ENCODE measurements around the gene MED1.

Gene MED1

DNA sequence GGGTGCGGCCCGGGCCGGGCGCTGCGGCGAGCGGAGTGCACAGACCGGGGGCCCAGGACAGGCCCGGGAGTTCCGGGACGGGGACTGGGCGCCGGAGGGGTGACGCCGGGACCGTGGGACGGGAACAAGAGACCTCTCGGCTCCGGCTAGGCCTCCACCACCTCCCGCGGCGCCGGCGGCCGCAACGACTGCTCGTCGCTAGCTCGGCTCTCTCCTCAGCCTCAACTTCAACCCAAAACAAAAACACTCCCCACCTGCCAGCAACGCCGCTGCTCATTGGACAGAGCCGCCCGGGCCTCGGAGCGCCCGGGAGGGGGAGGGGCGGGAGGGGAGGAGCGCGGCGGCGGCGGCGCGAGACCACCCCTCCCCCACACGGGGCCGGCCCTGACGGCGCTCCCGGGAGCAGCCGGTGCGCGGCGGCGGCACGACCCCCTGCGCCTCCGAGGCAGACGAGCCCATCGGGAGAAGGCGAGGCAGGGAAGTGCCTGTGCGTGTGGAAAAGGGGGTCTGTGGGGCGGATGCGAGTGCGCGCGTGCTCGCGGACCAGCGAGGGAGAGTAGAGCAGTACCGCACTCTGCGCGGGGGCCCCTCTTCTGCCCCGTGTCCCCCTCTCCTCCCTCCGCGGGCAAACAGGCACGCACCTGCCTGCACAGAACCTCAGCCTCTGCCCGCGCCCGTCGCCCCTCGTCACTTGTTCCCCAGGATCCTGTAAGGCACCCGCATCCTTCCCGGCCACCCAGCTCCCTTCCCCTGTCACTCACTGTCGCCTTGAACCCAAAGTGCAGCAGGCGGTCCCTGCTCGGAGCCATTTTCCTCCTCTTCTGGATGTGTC, 49.4 kb downstream of the MED1 start, which contains the start of gene FBXL20:
TSS of gene FBXL20 (minus strand) at position 215 of the 832 bp plus-strand sequence. CDS start 224 bp downstream, outside the sequence.
- peak; percentile 92 for DNase-seq (ENCODE audit: low read depth)
- peak within 1 kb of the TSS; percentile 87 for H3K4me3 ChIP-seq (ENCODE audit: low read depth, low read length)
- TF ChIP-seq, protein P1, sequence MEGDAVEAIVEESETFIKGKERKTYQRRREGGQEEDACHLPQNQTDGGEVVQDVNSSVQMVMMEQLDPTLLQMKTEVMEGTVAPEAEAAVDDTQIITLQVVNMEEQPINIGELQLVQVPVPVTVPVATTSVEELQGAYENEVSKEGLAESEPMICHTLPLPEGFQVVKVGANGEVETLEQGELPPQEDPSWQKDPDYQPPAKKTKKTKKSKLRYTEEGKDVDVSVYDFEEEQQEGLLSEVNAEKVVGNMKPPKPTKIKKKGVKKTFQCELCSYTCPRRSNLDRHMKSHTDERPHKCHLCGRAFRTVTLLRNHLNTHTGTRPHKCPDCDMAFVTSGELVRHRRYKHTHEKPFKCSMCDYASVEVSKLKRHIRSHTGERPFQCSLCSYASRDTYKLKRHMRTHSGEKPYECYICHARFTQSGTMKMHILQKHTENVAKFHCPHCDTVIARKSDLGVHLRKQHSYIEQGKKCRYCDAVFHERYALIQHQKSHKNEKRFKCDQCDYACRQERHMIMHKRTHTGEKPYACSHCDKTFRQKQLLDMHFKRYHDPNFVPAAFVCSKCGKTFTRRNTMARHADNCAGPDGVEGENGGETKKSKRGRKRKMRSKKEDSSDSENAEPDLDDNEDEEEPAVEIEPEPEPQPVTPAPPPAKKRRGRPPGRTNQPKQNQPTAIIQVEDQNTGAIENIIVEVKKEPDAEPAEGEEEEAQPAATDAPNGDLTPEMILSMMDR (IDR thresholded peaks at IDR 0.05; ENCODE audit: insufficient read depth, low read depth, low read length, missing control alignments) = no peak

DNA sequence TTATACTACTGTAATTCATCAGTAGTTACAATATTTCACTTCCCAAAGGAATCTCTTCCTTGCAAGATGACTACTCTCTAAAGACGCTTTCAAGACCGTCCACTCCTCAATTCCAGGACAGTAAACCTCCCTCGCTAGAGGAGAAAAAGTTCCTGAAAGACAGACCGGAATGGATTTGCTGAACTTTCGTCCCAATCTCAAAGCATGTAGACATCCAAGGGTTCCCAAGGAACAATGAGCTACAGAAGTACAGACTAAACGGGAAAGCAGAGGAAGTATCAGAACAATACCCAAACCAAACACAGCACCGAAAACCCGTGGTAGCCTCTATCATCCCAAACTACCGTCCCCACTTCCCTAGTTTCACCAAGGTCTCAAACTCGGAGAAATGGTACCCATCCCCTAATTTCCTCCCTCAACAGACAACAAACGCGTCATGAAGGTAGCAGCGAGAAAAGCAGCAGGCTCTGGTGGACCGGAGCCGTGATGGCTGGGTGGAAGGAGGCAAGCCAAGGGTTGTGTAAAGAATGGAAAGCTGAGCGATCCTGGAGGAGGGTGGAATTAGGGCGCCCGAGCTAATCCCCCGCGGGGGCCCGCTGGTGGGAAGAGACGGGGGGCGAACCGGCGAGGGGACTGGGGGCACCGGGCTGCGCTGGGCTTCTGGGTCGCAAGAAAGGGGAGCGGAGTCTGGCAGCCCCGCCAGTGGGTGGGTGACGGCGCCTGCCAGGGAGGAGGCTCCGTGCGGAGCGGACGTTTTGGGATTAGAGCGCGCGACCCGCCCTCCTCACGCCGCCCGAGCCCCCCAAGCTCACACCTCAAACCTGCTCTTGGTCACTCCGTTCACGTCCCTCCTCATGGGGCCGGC, 50.3 kb downstream of the MED1 start:
- TF ChIP-seq, protein P1 (IDR thresholded peaks at IDR 0.05; ENCODE audit: insufficient read depth, low read depth, low read length, missing control alignments) = no peak
- peak overlapping the region; percentile 87 for H3K4me3 ChIP-seq (ENCODE audit: low read depth, low read length)
- DNase-seq (ENCODE audit: low read depth) = no peak

DNA sequence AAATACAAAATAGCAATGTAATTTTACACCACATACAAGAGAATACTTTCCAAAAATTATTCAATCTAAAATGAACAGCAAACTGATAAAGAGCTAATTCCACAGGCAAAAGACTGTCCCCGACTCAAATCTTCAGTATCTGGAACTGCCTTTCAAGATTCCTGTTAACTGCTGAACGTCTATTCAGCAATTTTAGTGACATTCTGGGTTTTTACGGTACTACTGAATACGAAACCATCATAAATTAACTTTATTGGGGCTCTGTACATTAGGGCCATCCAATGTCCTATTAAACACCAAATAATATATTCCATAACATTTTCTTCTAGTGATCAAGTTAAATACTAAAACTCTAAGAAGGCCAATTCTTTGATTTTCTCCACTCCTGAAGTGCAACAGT, 51.3 kb downstream of the MED1 start:
- TF ChIP-seq, protein P1 (IDR thresholded peaks at IDR 0.05; ENCODE audit: insufficient read depth, low read depth, low read length, missing control alignments) = no peak
- no peak overlapping the region for H3K4me3 ChIP-seq (ENCODE audit: low read depth, low read length)
- no peak for DNase-seq (ENCODE audit: low read depth)

DNA sequence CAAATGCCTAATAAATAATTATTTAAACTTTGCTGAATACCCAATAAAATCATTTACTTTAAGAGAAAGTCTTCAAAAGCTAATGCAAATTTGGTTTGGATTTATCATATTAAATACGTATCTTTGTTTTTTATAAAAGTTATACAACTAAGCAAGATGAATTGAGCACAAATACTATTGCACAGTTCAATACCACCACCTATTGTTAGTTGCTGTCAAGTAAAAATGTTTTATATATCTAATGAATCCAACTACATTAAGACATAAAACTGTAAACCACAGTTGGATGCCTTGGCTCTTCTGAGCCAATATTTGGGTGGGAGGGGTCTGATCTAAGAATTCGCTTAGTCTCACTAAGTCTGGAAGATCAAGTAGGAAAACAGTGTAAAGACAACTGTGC, 57.3 kb downstream of the MED1 start:
- no peak for DNase-seq (ENCODE audit: low read depth)
- TF ChIP-seq, protein P1 (IDR thresholded peaks at IDR 0.05; ENCODE audit: insufficient read depth, low read depth, low read length, missing control alignments) = no peak
- no peak overlapping the region for H3K4me3 ChIP-seq (ENCODE audit: low read depth, low read length)

DNA sequence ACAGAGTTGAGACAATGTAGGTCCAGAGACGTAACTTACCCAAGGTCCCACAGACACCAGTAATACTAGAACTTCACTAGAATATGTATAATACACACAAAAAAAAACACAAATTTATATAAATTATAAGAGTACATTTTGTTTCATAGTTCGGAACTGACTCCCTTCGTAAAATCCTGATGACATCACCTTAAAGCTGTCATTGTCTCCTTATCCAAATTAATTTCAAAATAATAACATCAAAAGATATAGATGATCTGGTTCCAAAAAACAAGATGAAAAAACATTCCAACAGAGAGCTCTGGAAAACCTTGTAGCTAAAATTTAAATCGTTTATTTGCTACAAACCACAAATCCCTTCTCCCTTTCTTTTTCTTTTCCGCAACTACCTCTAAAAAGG, 59.6 kb downstream of the MED1 start:
- TF ChIP-seq, protein P1 (IDR thresholded peaks at IDR 0.05; ENCODE audit: insufficient read depth, low read depth, low read length, missing control alignments) = no peak
- no peak for DNase-seq (ENCODE audit: low read depth)

DNA sequence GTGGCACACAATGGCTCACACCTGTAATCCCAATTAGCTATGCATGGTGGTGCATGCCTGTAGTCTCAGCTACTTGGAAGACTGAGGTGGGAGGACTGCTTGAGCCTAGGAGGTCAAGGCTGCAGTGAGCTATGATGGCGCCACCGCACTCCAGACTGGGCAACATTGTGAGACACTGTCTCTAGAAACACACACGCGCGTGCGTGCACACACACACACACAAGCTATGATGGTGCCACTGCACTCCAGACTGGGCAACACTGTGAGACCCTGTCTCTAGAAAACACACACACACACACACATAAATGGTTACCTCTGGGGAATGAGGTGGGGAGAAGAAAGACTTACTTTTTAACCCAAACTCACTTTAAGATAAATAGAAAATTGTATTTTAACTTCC, 66.0 kb downstream of the MED1 start:
- no peak for DNase-seq (ENCODE audit: low read depth)
- H3K4me3 ChIP-seq (ENCODE audit: low read depth, low read length) = no peak overlapping the region
- TF ChIP-seq, protein P1 (IDR thresholded peaks at IDR 0.05; ENCODE audit: insufficient read depth, low read depth, low read length, missing control alignments) = no peak

More for the DNA sequence above, 59.6 kb downstream of the MED1 start:
- no peak overlapping the region for H3K4me3 ChIP-seq (ENCODE audit: low read depth, low read length)
